GM12878 (cell line): Measurements from ENCODE around the gene PIGS. TPM values are rescaled to one million over a fixed set of nuclear protein-coding genes. Genes with fewer than 3 reads are reported as not detected.

Experiments
- ATAC-seq: fragments of 200-7000 bp; cut with Tn5 transposase; 3 replicates; pipeline ENCODE4 v1.9.1; 2020; ENCODE audit warnings: mild to moderate bottlenecking, moderate library complexity
- BruUV-seq: library from RNA; stranded (reverse); fragments of 400-500 nt; replicated peaks from 2 replicates; lab custom pipeline; 2021; lab: Mats Ljungman, UMichigan
- CTCF ChIA-PET: fragments of 300-600 bp; sonication (Branson Sonifier 250); formaldehyde crosslinking; extraction: SDS; loops from one replicate; lab custom pipeline; 2021; ENCODE audit warnings: inconsistent platforms; lab: Yijun Ruan, JAX
- POLR2A ChIA-PET: fragments of 350-600 bp; formaldehyde crosslinking; extraction: SDS; loops from one replicate; lab custom pipeline; 2021; ENCODE audit warnings: inconsistent platforms; lab: Charles Lee
- RAD21 ChIA-PET: fragments of 300-600 bp; sonication (Branson Sonifier 250); formaldehyde crosslinking; loops from one replicate; lab custom pipeline; 2023; ENCODE audit warnings: antibody characterized with exemption; ENCODE audit not compliant: unreplicated experiment; lab: Charles Lee
- SMC1A ChIA-PET: fragments of 300-600 bp; sonication (Branson Sonifier 250); formaldehyde crosslinking; loops from one replicate; lab custom pipeline; 2023; ENCODE audit not compliant: unreplicated experiment, uncharacterized antibody; lab: Charles Lee
- DNase-seq: peaks from one replicate; pipeline ENCODE4 v3.0.0-alpha.2; 2011; ENCODE audit warnings: low read depth, low spot score
- FAIRE-seq: peaks from 3 replicates; lab custom pipeline; 2011; peaks lifted over from hg19 to GRCh38; lab: Jason Lieb, UNC
- H2AFZ ChIP-seq: 2 replicates; pipeline ENCODE4 v1.6.0; 2011; ENCODE audit warnings: low read depth, low read length, control low read depth; ENCODE audit not compliant: control insufficient read depth
- H3K27ac ChIP-seq: 2 replicates; pipeline ENCODE4 v1.5.1; 2011; ENCODE audit warnings: control low read depth; ENCODE audit not compliant: control insufficient read depth, insufficient read depth
- H3K27me3 ChIP-seq, 2 experiments: replicated peaks in 1 of 2; 2 replicates each; pipeline versions ENCODE4 v1.6.0 to v1.6.1; 2011; ENCODE audit warnings: low read length in 1 of 2; ENCODE audit not compliant: control insufficient read depth in 2 of 2, insufficient read depth in 2 of 2
- H3K36me3 ChIP-seq, 2 experiments: 2 replicates each; pipeline ENCODE4 v1.5.1; 2011; ENCODE audit warnings: low read length in 1 of 2; ENCODE audit not compliant: control insufficient read depth in 2 of 2, insufficient read depth in 2 of 2
- H3K4me1 ChIP-seq: 2 replicates; pipeline ENCODE4 v1.6.1; 2011; ENCODE audit warnings: mild to moderate bottlenecking, low read length, moderate library complexity, mixed read lengths; ENCODE audit not compliant: control insufficient read depth, insufficient read depth
- H3K4me2 ChIP-seq: 2 replicates; pipeline ENCODE4 v1.6.0; 2011; ENCODE audit warnings: control low read depth; ENCODE audit not compliant: control insufficient read depth, insufficient read depth
- H3K4me3 ChIP-seq: fragments of 200-600 bp; sonication (generic); 2 replicates; pipeline ENCODE4 v1.5.1; 2016
- H3K79me2 ChIP-seq: 2 replicates; pipeline ENCODE4 v1.6.0; 2011; ENCODE audit warnings: low read length; ENCODE audit not compliant: control insufficient read depth, insufficient read depth
- H3K9ac ChIP-seq: 2 replicates; pipeline ENCODE4 v1.8.0; 2011; ENCODE audit warnings: low read length, control low read depth, mixed read lengths; ENCODE audit not compliant: control insufficient read depth, insufficient read depth
- H3K9me3 ChIP-seq: replicated peaks from 3 replicates; pipeline ENCODE4 v1.5.1; 2011; ENCODE audit warnings: mild to moderate bottlenecking, low read length; ENCODE audit not compliant: control insufficient read depth, insufficient read depth
- H4K20me1 ChIP-seq: 2 replicates; pipeline ENCODE4 v1.6.0; 2011; ENCODE audit not compliant: control insufficient read depth, insufficient read depth
- MTA2 ChIP-seq: fragments of 450-650 bp; IDR thresholded peaks from 2 replicates; pipeline ENCODE4 v1.6.1; 2016; ENCODE audit warnings: low read depth, mild to moderate bottlenecking, moderate library complexity
- PAX5 ChIP-seq: IDR thresholded peaks from 2 replicates; pipeline ENCODE4 v1.6.1; 2011; ENCODE audit warnings: low read depth, low read length, borderline replicate concordance
- SIN3A ChIP-seq: IDR thresholded peaks from 2 replicates; pipeline ENCODE4 v1.6.1; 2012; ENCODE audit warnings: low read depth, low read length, improper control_type of control experiment
- WRNIP1 ChIP-seq: IDR thresholded peaks from 2 replicates; pipeline ENCODE4 v1.6.1; 2011; ENCODE audit warnings: low read depth, low read length, improper control_type of control experiment, borderline replicate concordance
- ZZZ3 ChIP-seq: IDR thresholded peaks from 2 replicates; pipeline ENCODE4 v1.6.1; 2011; ENCODE audit warnings: low read depth; ENCODE audit not compliant: control insufficient read depth, insufficient read length
- WGBS: methylation state at CpG from one replicate; pipeline ENCODE4 v1.1.6; 2016; ENCODE audit warnings: low lambda C conversion rate; ENCODE audit not compliant: insufficient replicate concordance, insufficient coverage; ENCODE audit errors: missing lambda C conversion rate; 5-methylcytosine and 5-hydroxymethylcytosine counted together
- in situ Hi-C: fragments of 300-500 bp; cut with MboI; formaldehyde crosslinking; loops from 9 replicates; pipeline ENCODE4 v1.14.3; 2018; ENCODE audit warnings: mixed read lengths
- intact Hi-C: fragments of 100-400 bp; cut with micrococcal nuclease; formaldehyde crosslinking; loops from one replicate; pipeline ENCODE4 v1.14.2; 2022; ENCODE audit not compliant: unreplicated experiment
- polyA plus RNA-seq, 11 experiments: library from polyadenylated mRNA; depleted of rRNA in 4 of 11; unstranded in 6 of 11; stranded (reverse) in 5 of 11; fragments of >200 nt; fragmentation: Nextera tagmentation in 4 of 11; fragmentation: Illumina TruSeq in 1 of 11; extraction: Ambion mirVana in 4 of 11; extraction: Trizol in 1 of 11; gene quantifications; 1 replicate in 1 of 11; 2 replicates in 10 of 11; pipeline versions ENCODE4 v1.2.1 to v1.2.3, GENCODE V29; 2011 to 2016; ENCODE audit warnings: inconsistent platforms in 2 of 11, missing spikeins in 2 of 11, low read depth in 1 of 11
- total RNA-seq, 4 experiments: library from RNA; depleted of rRNA in 3 of 4; stranded (reverse); fragments of >200 nt in 3 of 4; fragmentation: Illumina TruSeq in 1 of 4; extraction: Trizol in 1 of 4; gene quantifications; 2 replicates each; pipeline versions ENCODE4 v1.2.1 to v1.2.3, GENCODE V29; 2013 to 2021
- TF ChIP-seq, protein P1 (sequence below): IDR thresholded peaks from 2 replicates; pipeline ENCODE4 v1.6.1; 2011; ENCODE audit warnings: low read depth, mild to moderate bottlenecking, low read length, moderate library complexity, borderline replicate concordance; ENCODE audit errors: extremely low read depth
- TF ChIP-seq, protein P2 (sequence below): fragments of 450-650 bp; IDR thresholded peaks from 2 replicates; pipeline ENCODE4 v1.6.1; 2018; ENCODE audit warnings: borderline replicate concordance, mild to moderate bottlenecking; ENCODE audit not compliant: partially characterized antibody
- TF ChIP-seq, protein P3 (sequence below): IDR thresholded peaks from 2 replicates; pipeline ENCODE4 v1.6.1; 2012; ENCODE audit warnings: improper control_type of control experiment, low read depth, low read length; ENCODE audit not compliant: insufficient replicate concordance

PIGS gene
- total and polyA plus RNA-seq, 10 of the 15 experiments (the other 5 are each of a cell fraction or from before 2014, with no cell fraction given): 27.5 to 73.7 (median 50.7) TPM

DNA sequence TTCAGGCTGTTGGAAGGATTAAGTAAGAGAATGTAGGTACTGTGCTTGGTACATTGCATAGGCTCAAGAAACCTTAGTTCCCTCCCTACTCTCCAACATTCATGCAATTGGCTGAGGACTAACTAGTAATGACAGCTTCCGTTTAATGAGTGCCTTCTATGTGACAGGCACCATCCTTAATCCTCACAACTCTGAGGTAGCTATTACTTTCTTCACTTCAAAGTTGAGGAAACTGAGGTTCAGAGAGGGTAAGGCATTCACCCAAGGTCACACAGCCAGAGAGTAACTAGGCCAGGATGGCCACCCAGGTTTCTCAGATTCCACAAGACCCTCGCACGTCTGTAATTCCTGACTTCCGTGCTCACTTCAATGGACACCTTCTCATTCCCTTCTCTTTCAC, 41.1 kb downstream of the PIGS start:
- no TSS peak for BruUV-seq
- no peaks in the 10 kb centered on the region for H3K4me1 ChIP-seq
- TF ChIP-seq, protein P1, sequence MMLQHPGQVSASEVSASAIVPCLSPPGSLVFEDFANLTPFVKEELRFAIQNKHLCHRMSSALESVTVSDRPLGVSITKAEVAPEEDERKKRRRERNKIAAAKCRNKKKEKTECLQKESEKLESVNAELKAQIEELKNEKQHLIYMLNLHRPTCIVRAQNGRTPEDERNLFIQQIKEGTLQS: no peak
- TF ChIP-seq PAX5: no peak
- no peak for TF ChIP-seq MTA2
- TF ChIP-seq SIN3A: no peak
- H2AFZ ChIP-seq: no peak overlapping the region
- H4K20me1 ChIP-seq: no peaks in the 10 kb centered on the region
- in situ Hi-C loops (no loop called here), intact Hi-C loops (no loop called here)
- ATAC-seq: no peak
- no peak overlapping the region for H3K4me3 ChIP-seq
- ChIA-PET RAD21 (no interaction called here), POLR2A (interaction anchor here (1.0 kb wide), 1 partner anchor 27 kb away, joined by 3 read pairs; no protein-coding TSS in a partner anchor), SMC1A (interaction anchor here (1.5 kb wide), 1 partner anchor 45 kb away, joined by 3 read pairs; no protein-coding TSS in a partner anchor), CTCF (no interaction called here)
- H3K27ac ChIP-seq: no peak overlapping the region
- no peaks in the 10 kb centered on the region for H3K79me2 ChIP-seq
- WGBS: 50% methylated on average over 4 of the region's 4 CpGs
- no peaks in the 10 kb centered on the region for H3K9me3 ChIP-seq
- FAIRE-seq: no peak
- no peak overlapping the region for H3K9ac ChIP-seq
- no peak overlapping the region for H3K4me2 ChIP-seq
- DNase-seq: no peak
- H3K36me3 ChIP-seq: no peaks in the 10 kb centered on the region; a peak in 1 of 4 replicates
- H3K27me3 ChIP-seq: no peaks in the 10 kb centered on the region; a peak in 1 of 4 replicates

DNA sequence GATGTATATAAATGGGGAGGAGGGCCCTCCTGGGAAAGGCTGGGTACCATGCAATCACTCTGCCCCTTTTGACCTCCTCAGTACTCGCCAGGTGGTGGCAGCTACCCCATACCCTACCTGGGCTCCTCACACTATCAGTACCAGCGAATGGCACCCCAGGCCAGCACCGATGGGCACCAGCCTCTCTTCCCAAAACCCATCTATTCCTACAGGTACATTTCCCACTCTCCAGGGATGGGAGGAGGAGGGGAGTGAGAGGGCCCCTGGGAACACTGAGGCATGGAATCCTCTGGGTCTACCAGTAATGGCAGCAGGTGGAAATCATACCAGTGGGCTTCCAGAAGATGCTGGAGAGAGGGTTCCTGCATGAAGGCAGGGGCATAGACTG, 42.3 kb downstream of the PIGS start:
- in situ Hi-C loops: no loop called here
- Histone ChIP-seq H3K4me3 (no peak overlapping the region), H3K36me3 (no peaks in the 10 kb centered on the region; a peak in 1 of 4 replicates), H4K20me1 (no peaks in the 10 kb centered on the region), H3K4me1 (no peaks in the 10 kb centered on the region), H3K9ac (no peak overlapping the region), H3K79me2 (no peaks in the 10 kb centered on the region), H3K27ac (no peak overlapping the region), H2AFZ (no peak overlapping the region), H3K4me2 (no peak overlapping the region), H3K9me3 (no peaks in the 10 kb centered on the region), H3K27me3 (no peaks in the 10 kb centered on the region; a peak in 1 of 4 replicates)
- ChIA-PET POLR2A (interaction anchor here (0.6 kb wide), 2 partner anchors 15 to 131 kb away, joined by 3 to 4 read pairs; no protein-coding TSS in a partner anchor), RAD21 (no interaction called here), CTCF (interaction anchor here (1.2 to 1.5 kb wide), 2 partner anchors 12 to 32 kb away, joined by 3 to 4 read pairs; no protein-coding TSS in a partner anchor), SMC1A (interaction anchor here (1.5 kb wide), 1 partner anchor 44 kb away, joined by 3 read pairs; no protein-coding TSS in a partner anchor)
- BruUV-seq: no TSS peak
- WGBS: 11% methylated on average over 3 of the region's 3 CpGs
- DNase-seq: no peak
- FAIRE-seq: no peak
- intact Hi-C loops: no loop called here
- no peak for ATAC-seq
- TF ChIP-seq, protein P2, sequence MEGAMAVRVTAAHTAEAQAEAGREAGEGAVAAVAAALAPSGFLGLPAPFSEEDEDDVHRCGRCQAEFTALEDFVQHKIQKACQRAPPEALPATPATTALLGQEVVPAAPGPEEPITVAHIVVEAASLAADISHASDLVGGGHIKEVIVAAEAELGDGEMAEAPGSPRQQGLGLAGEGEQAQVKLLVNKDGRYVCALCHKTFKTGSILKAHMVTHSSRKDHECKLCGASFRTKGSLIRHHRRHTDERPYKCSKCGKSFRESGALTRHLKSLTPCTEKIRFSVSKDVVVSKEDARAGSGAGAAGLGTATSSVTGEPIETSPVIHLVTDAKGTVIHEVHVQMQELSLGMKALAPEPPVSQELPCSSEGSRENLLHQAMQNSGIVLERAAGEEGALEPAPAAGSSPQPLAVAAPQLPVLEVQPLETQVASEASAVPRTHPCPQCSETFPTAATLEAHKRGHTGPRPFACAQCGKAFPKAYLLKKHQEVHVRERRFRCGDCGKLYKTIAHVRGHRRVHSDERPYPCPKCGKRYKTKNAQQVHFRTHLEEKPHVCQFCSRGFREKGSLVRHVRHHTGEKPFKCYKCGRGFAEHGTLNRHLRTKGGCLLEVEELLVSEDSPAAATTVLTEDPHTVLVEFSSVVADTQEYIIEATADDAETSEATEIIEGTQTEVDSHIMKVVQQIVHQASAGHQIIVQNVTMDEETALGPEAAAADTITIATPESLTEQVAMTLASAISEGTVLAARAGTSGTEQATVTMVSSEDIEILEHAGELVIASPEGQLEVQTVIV: no peak
- TF ChIP-seq WRNIP1 (no peak), ZZZ3 (no peak)
- TF ChIP-seq, protein P3, sequence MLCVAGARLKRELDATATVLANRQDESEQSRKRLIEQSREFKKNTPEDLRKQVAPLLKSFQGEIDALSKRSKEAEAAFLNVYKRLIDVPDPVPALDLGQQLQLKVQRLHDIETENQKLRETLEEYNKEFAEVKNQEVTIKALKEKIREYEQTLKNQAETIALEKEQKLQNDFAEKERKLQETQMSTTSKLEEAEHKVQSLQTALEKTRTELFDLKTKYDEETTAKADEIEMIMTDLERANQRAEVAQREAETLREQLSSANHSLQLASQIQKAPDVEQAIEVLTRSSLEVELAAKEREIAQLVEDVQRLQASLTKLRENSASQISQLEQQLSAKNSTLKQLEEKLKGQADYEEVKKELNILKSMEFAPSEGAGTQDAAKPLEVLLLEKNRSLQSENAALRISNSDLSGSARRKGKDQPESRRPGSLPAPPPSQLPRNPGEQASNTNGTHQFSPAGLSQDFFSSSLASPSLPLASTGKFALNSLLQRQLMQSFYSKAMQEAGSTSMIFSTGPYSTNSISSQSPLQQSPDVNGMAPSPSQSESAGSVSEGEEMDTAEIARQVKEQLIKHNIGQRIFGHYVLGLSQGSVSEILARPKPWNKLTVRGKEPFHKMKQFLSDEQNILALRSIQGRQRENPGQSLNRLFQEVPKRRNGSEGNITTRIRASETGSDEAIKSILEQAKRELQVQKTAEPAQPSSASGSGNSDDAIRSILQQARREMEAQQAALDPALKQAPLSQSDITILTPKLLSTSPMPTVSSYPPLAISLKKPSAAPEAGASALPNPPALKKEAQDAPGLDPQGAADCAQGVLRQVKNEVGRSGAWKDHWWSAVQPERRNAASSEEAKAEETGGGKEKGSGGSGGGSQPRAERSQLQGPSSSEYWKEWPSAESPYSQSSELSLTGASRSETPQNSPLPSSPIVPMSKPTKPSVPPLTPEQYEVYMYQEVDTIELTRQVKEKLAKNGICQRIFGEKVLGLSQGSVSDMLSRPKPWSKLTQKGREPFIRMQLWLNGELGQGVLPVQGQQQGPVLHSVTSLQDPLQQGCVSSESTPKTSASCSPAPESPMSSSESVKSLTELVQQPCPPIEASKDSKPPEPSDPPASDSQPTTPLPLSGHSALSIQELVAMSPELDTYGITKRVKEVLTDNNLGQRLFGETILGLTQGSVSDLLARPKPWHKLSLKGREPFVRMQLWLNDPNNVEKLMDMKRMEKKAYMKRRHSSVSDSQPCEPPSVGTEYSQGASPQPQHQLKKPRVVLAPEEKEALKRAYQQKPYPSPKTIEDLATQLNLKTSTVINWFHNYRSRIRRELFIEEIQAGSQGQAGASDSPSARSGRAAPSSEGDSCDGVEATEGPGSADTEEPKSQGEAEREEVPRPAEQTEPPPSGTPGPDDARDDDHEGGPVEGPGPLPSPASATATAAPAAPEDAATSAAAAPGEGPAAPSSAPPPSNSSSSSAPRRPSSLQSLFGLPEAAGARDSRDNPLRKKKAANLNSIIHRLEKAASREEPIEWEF: no peak
